SK-N-SH (cell line): ENCODE data around the gene UFC1. TPM values are rescaled to one million over a fixed set of nuclear protein-coding genes. Genes with fewer than 3 reads are reported as not detected.

Experiments
- CTCF ChIA-PET: fragments of 300-600, 350-600 bp; formaldehyde crosslinking; extraction: SDS; loops from one replicate; lab custom pipeline; 2021; lab: Yijun Ruan, JAX
- POLR2A ChIA-PET: fragments of 350-600 bp; sonication (Branson Sonifier 250); formaldehyde crosslinking; extraction: SDS; loops from one replicate; lab custom pipeline; 2020; ENCODE audit warnings: antibody characterized with exemption, inconsistent platforms; lab: Yijun Ruan, JAX
- DNase-seq: peaks from one replicate; pipeline ENCODE4 v3.0.0; 2012
- H2AFZ ChIP-seq: fragments of 200-600 bp; sonication (generic); 2 replicates; pipeline ENCODE4 v1.8.1; 2016; ENCODE audit warnings: antibody characterized with exemption, mild to moderate bottlenecking, low read depth
- H3F3A ChIP-seq: fragments of 200-600 bp; sonication (generic); replicated peaks from 2 replicates; pipeline ENCODE3; 2016; ENCODE audit warnings: antibody characterized with exemption, mild to moderate bottlenecking; ENCODE audit not compliant: insufficient read depth
- H3K27ac ChIP-seq, 2 experiments: fragments of 200-500 bp in 1 of 2; fragments of 200-600 bp in 1 of 2; sonication (Bioruptor generic) in 1 of 2; sonication (generic), shearing (Covaris generic) in 1 of 2; 2 replicates each; pipeline versions ENCODE4 v1.5.1 to v1.6.1; 2014 to 2016; ENCODE audit warnings: low read depth in 2 of 2, inconsistent platforms in 1 of 2, low read length in 1 of 2, mild to moderate bottlenecking in 1 of 2, mixed read lengths in 1 of 2
- H3K27me3 ChIP-seq: fragments of 200-600 bp; sonication (generic), shearing (Covaris generic); 2 replicates; pipeline ENCODE4 v1.6.1; 2016; ENCODE audit warnings: mixed run types; ENCODE audit not compliant: insufficient read depth
- H3K36me3 ChIP-seq, 2 experiments: fragments of 200-500 bp in 1 of 2; fragments of 200-600 bp in 1 of 2; sonication (Bioruptor generic) in 1 of 2; sonication (generic) in 1 of 2; replicated peaks in 1 of 2; 2 replicates each; pipeline versions ENCODE3 to v1.5.1; 2014 to 2016; ENCODE audit warnings: low read length in 1 of 2, mild to moderate bottlenecking in 1 of 2; ENCODE audit not compliant: insufficient read depth in 2 of 2, control insufficient read depth in 1 of 2
- H3K4me1 ChIP-seq, 2 experiments: fragments of 200-500 bp in 1 of 2; fragments of 200-600 bp in 1 of 2; sonication (Bioruptor generic) in 1 of 2; sonication (generic), shearing (Covaris generic) in 1 of 2; 2 replicates each; pipeline versions ENCODE4 v1.5.1 to v1.6.1; 2014 to 2016; ENCODE audit warnings: low read depth in 1 of 2, low read length in 1 of 2, mixed run types in 1 of 2; ENCODE audit not compliant: insufficient read depth in 2 of 2, control insufficient read depth in 1 of 2
- H3K4me2 ChIP-seq: fragments of 200-600 bp; sonication (generic), shearing (Covaris generic); 2 replicates; pipeline ENCODE4 v1.6.1; 2017; ENCODE audit warnings: mixed run types
- H3K4me3 ChIP-seq, 2 experiments: fragments of 200-500 bp in 1 of 2; fragments of 200-600 bp in 1 of 2; sonication (Bioruptor generic) in 1 of 2; sonication (generic), shearing (Covaris generic) in 1 of 2; 2 replicates each; pipeline versions ENCODE4 v1.5.1 to v1.8.1; 2014 to 2016; ENCODE audit warnings: low read depth in 2 of 2, inconsistent platforms in 1 of 2, low read length in 1 of 2, mild to moderate bottlenecking in 1 of 2, mixed read lengths in 1 of 2, moderate library complexity in 1 of 2
- H3K79me2 ChIP-seq: fragments of 200-600 bp; sonication (generic); 2 replicates; pipeline ENCODE4 v1.8.1; 2017; ENCODE audit warnings: mild to moderate bottlenecking; ENCODE audit not compliant: insufficient read depth
- H3K9ac ChIP-seq: fragments of 200-600 bp; sonication (generic); 2 replicates; pipeline ENCODE4 v1.6.1; 2017; ENCODE audit warnings: mixed run types
- H3K9me2 ChIP-seq: fragments of 200-600 bp; sonication (generic); 2 replicates; pipeline ENCODE4 v1.6.1; 2017; ENCODE audit warnings: mixed run types
- H3K9me3 ChIP-seq: fragments of 200-600 bp; sonication (generic); 2 replicates; pipeline ENCODE4 v1.6.1; 2017; ENCODE audit warnings: mixed run types, mild to moderate bottlenecking, moderate library complexity
- H4K20me1 ChIP-seq: fragments of 200-600 bp; sonication (generic); 2 replicates; pipeline ENCODE4 v1.6.1; 2017; ENCODE audit warnings: mild to moderate bottlenecking, mixed run types; ENCODE audit not compliant: insufficient read depth
- CTCF ChIP-seq: fragments of 200-600 bp; sonication (generic); IDR thresholded peaks from 2 replicates; pipeline ENCODE4 v1.6.1; 2017; ENCODE audit warnings: antibody characterized with exemption, mild to moderate bottlenecking, moderate library complexity
- ELF1 ChIP-seq: IDR thresholded peaks from 2 replicates; pipeline ENCODE4 v1.4.0; 2012
- EP300 ChIP-seq, 2 experiments: IDR thresholded peaks; 2 replicates each; pipeline versions ENCODE4 v1.4.0 to v1.6.1; 2012; ENCODE audit warnings: borderline replicate concordance in 1 of 2, low read depth in 1 of 2, low read length in 1 of 2
- EZH2phosphoT487 ChIP-seq: fragments of 200-600 bp; sonication (generic); IDR thresholded peaks from 2 replicates; pipeline ENCODE4 v1.6.1; 2017; ENCODE audit warnings: low read depth, mixed run types, mild to moderate bottlenecking, antibody characterized with exemption, moderate library complexity, borderline replicate concordance
- FOSL2 ChIP-seq: IDR thresholded peaks from 2 replicates; pipeline ENCODE4 v1.4.0; 2012; ENCODE audit warnings: low read depth, mild to moderate bottlenecking, moderate library complexity, borderline replicate concordance
- FOXJ3 ChIP-seq: sonication (generic); formaldehyde crosslinking; IDR thresholded peaks from 2 replicates; pipeline ENCODE4 v1.5.1; 2020; ENCODE audit warnings: mild to moderate bottlenecking, missing genetic modification reagents
- GATA2 ChIP-seq: sonication (generic); formaldehyde crosslinking; IDR thresholded peaks from 2 replicates; pipeline ENCODE4 v1.5.0; 2020; ENCODE audit warnings: mild to moderate bottlenecking, missing genetic modification reagents
- IRF3 ChIP-seq: fragments of 150-350 bp; IDR thresholded peaks from 2 replicates; pipeline ENCODE4 v1.6.1; 2016; ENCODE audit warnings: mild to moderate bottlenecking, low read depth, low read length
- MEF2A ChIP-seq: IDR thresholded peaks from 2 replicates; pipeline ENCODE4 v1.4.0; 2012; ENCODE audit warnings: low read depth, borderline replicate concordance
- NRF1 ChIP-seq: IDR thresholded peaks from 2 replicates; pipeline ENCODE4 v1.6.1; 2012; ENCODE audit warnings: low read depth, mild to moderate bottlenecking, low read length
- PBX3 ChIP-seq: IDR thresholded peaks from 2 replicates; pipeline ENCODE4; 2012
- POLR2AphosphoS5 ChIP-seq: IDR thresholded peaks from 2 replicates; pipeline ENCODE4 v1.6.1; 2012; ENCODE audit warnings: low read depth, low read length
- RAD21 ChIP-seq: IDR thresholded peaks from 2 replicates; pipeline ENCODE4 v1.6.1; 2012; ENCODE audit warnings: mild to moderate bottlenecking, low read length
- RCOR1 ChIP-seq: fragments of 150-350 bp; IDR thresholded peaks from 2 replicates; pipeline ENCODE4 v1.6.1; 2017; ENCODE audit warnings: antibody characterized with exemption, low read length
- REST ChIP-seq: IDR thresholded peaks from 2 replicates; pipeline ENCODE4 v1.6.1; 2012; ENCODE audit warnings: mild to moderate bottlenecking, low read depth, low read length, moderate library complexity
- RFX5 ChIP-seq: IDR thresholded peaks from 2 replicates; pipeline ENCODE4 v1.6.1; 2012; ENCODE audit warnings: mild to moderate bottlenecking, improper control_type of control experiment, low read length
- SIN3A ChIP-seq: IDR thresholded peaks from 2 replicates; pipeline ENCODE4 v1.6.1; 2012; ENCODE audit warnings: low read depth, mild to moderate bottlenecking, low read length, moderate library complexity, borderline replicate concordance
- YY1 ChIP-seq: IDR thresholded peaks from 2 replicates; pipeline ENCODE4 v1.4.0; 2012; ENCODE audit warnings: low read depth, mild to moderate bottlenecking
- WGBS: methylation state at CpG from one replicate; pipeline ENCODE4 v1.1.6; 2017; ENCODE audit warnings: low lambda C conversion rate; 5-methylcytosine and 5-hydroxymethylcytosine counted together
- polyA plus RNA-seq, 3 experiments: library from polyadenylated mRNA; depleted of rRNA; stranded (reverse); fragments of >200 nt; gene quantifications; 2 replicates each; pipeline ENCODE4 v1.2.3, GENCODE V29; 2012
- TF ChIP-seq, protein P1 (sequence below): IDR thresholded peaks from 2 replicates; pipeline ENCODE4 v1.4.0; 2012; ENCODE audit warnings: low read depth, borderline replicate concordance

Gene UFC1
- polyA plus RNA-seq, 1 of the 3 experiments (the other 2 are of a cell fraction) = 150 TPM

DNA sequence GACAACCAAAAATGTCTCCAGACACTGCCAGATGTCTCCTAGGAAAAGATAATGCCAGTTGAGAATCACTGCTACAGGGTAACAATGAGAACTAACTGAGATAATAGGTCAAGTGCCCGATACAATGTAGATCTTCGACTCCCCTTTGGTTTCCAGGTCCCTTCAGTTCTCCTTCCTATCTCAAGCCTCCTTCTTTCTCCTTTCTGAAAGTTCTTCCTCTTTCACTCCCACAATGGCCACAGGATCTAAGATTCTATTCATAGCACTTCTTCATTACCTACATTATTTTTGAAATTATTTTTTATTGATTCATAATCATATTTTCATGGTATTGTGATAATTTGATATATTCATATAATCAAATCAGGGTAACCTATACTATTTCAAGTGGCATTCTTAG is 42.3 kb upstream of the UFC1 start (continued):
- TF ChIP-seq REST = no peak
- TF ChIP-seq RAD21 = no peak
- TF ChIP-seq RFX5 = no peak
- no peak for TF ChIP-seq NRF1
- no peak for TF ChIP-seq ELF1

DNA sequence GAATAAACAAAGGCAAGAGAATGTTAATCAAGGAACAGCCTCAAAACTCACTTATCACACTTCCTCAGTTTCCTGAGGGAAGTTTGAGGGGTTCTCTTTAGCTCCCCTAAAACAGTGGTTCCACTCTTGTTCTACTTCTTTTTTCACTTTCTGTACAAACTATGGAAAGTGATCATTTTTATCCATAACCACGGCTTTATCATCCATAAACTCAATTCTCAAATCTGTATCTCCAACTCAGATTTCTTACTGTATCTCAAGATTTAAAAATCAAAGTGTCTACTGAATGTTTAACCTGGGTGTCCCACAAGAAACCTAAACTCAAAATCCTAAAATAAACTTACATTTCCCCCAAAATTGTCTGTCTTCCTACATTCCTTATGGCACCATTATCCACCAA is 39.9 kb upstream of the UFC1 start:
- peaks cover 55% of the 10 kb centered on the region for H4K20me1 ChIP-seq
- CTCF ChIA-PET = interaction anchor here (2.2 kb wide), 1 partner anchor 16 kb away, joined by 6 read pairs; no protein-coding TSS in a partner anchor
- 100% methylated on average over 1 of the region's 1 CpG for WGBS

More for the DNA sequence above, 39.9 kb upstream of the UFC1 start:
- Histone ChIP-seq H3K9me2 (no peaks in the 10 kb centered on the region), H3K27ac (no peak overlapping the region), H3K27me3 (no peaks in the 10 kb centered on the region), H3K36me3 (peaks cover 14 to 28% of the 10 kb centered on the region in 2 experiments), H3K4me1 (peaks cover 6 to 14% of the 10 kb centered on the region in 2 experiments; a peak in 3 of 4 replicates), H3K9ac (no peak overlapping the region), H2AFZ (no peak overlapping the region), H3K9me3 (no peaks in the 10 kb centered on the region), H3K4me2 (no peak overlapping the region), H3K4me3 (no peak overlapping the region), H3F3A (peaks cover 14% of the 10 kb centered on the region), H3K79me2 (peaks cover 100% of the 10 kb centered on the region)
- POLR2A ChIA-PET = no interaction called here
- DNase-seq = no peak
- TF ChIP-seq PBX3 (no peak), FOSL2 (no peak), EP300 (IDR thresholded peaks at IDR 0.05; ENCODE audit: borderline replicate concordance in 1 of 2, low read depth in 1 of 2, low read length in 1 of 2) (no peak), YY1 (no peak), GATA2 (CRISPR knock-in tag) (no peak), IRF3 (no peak), REST (no peak), SIN3A (no peak), EZH2phosphoT487 (no peak), ELF1 (no peak), CTCF (no peak), RCOR1 (no peak), POLR2AphosphoS5 (no peak), MEF2A (no peak), FOXJ3 (no peak)
- TF ChIP-seq, protein P1, sequence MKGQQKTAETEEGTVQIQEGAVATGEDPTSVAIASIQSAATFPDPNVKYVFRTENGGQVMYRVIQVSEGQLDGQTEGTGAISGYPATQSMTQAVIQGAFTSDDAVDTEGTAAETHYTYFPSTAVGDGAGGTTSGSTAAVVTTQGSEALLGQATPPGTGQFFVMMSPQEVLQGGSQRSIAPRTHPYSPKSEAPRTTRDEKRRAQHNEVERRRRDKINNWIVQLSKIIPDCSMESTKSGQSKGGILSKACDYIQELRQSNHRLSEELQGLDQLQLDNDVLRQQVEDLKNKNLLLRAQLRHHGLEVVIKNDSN = no peak
